RWPE2 (cell line): ENCODE results near the gene BRIP1.

ENCODE experiments used
- ATAC-seq: fragments of 200-7000 bp; cut with Tn5 transposase; 3 replicates; pipeline ENCODE4 v1.9.1; 2021; ENCODE audit warnings: low read depth
- DNase-seq: peaks from one replicate; pipeline ENCODE4 v3.0.0-alpha.2; 2020; ENCODE audit warnings: low spot score
- H3K27ac ChIP-seq: fragments of 450-650 bp; 2 replicates; pipeline ENCODE4 v1.5.1; 2017; ENCODE audit warnings: mild to moderate bottlenecking; ENCODE audit not compliant: poor library complexity, severe bottlenecking
- H3K27me3 ChIP-seq: fragments of 250-450 bp; sonication (Bioruptor Pico); 2 replicates; pipeline ENCODE4 v1.5.1; 2021; ENCODE audit warnings: mild to moderate bottlenecking, moderate library complexity; ENCODE audit not compliant: insufficient read depth, poor library complexity, severe bottlenecking
- H3K36me3 ChIP-seq: fragments of 250-450 bp; sonication (Bioruptor Pico); 2 replicates; pipeline ENCODE4 v1.5.1; 2020; ENCODE audit warnings: low read depth, mild to moderate bottlenecking, moderate library complexity
- H3K4me1 ChIP-seq: fragments of 250-450 bp; sonication (Bioruptor Pico); 2 replicates; pipeline ENCODE4 v1.5.1; 2021; ENCODE audit warnings: mild to moderate bottlenecking, moderate library complexity; ENCODE audit not compliant: insufficient read depth, poor library complexity, severe bottlenecking
- H3K4me3 ChIP-seq: fragments of 250-450 bp; sonication (Bioruptor Pico); 2 replicates; pipeline ENCODE4 v1.5.1; 2021; ENCODE audit warnings: mild to moderate bottlenecking, moderate library complexity; ENCODE audit not compliant: severe bottlenecking
- H3K9me3 ChIP-seq: fragments of 250-450 bp; sonication (Bioruptor Pico); 2 replicates; pipeline ENCODE4 v1.5.1; 2021; ENCODE audit warnings: mild to moderate bottlenecking, moderate library complexity; ENCODE audit not compliant: severe bottlenecking
- CTCF ChIP-seq: fragments of 450-650 bp; IDR thresholded peaks from one replicate; pipeline ENCODE4 v1.5.1; 2017; ENCODE audit warnings: mild to moderate bottlenecking, moderate library complexity; ENCODE audit not compliant: poor library complexity, severe bottlenecking

The BRIP1 gene

GRCh38 chr17:61875804-61876203 lies 12.5 kb upstream of the BRIP1 start:
- H3K4me3 ChIP-seq = no peak overlapping the region
- peaks cover 85% of the 10 kb centered on the region for H3K36me3 ChIP-seq
- TF ChIP-seq CTCF = no peak
- H3K4me1 ChIP-seq = no peaks in the 10 kb centered on the region
- no peak for ATAC-seq
- H3K27me3 ChIP-seq = no peaks in the 10 kb centered on the region
- no peak overlapping the region for H3K27ac ChIP-seq
- DNase-seq = no peak
- no peaks in the 10 kb centered on the region for H3K9me3 ChIP-seq

DNA sequence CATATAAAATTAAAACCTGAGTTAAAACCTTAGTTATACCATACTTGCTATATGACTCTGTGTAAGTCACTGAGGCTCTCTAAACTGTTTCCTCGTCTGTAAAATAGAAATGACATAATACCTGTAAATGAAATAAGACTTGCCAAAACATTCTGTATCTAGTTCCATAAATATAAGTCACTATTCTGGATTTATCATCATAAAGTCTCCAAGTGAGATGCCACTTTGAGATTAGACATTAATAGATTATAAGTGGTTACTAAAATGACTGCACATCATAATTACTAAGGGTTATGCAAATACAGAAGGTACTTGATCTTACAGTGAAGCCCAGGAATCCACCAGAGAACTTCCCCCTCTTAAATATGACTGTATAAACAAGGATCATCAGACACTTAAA lies 12.0 kb upstream of the BRIP1 start:
- ATAC-seq (no peak), DNase-seq (no peak)
- no peak for TF ChIP-seq CTCF
- no peaks in the 10 kb centered on the region for H3K9me3 ChIP-seq
- H3K27ac ChIP-seq = no peak overlapping the region
- H3K4me1 ChIP-seq = no peaks in the 10 kb centered on the region
- H3K4me3 ChIP-seq = no peak overlapping the region
- no peaks in the 10 kb centered on the region for H3K27me3 ChIP-seq
- H3K36me3 ChIP-seq = peaks cover 90% of the 10 kb centered on the region

DNA sequence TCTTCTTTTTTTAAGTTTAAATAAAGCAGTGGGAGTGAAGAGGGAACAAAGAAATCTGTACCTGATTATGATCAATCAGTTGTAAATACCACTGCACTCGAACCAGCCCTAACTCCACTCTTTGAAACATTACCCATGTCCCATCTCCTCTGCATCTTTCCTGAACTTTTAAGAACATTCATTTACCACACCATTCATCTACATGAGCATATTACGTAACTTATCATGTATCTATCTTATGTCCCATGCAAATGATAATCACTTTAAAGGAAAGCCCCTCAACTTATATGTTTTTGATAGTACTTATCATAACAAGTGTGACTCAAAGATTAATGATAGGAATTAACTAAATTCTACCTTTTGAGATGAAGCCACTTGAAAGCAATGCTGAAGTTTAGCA lies 10.7 kb upstream of the BRIP1 start:
- H3K36me3 ChIP-seq = peaks cover 93% of the 10 kb centered on the region
- ATAC-seq = no peak

GRCh38 chr17:61872099-61872498 lies 8.8 kb upstream of the BRIP1 start:
- H3K4me1 ChIP-seq = no peaks in the 10 kb centered on the region
- no peaks in the 10 kb centered on the region for H3K9me3 ChIP-seq
- no peak overlapping the region for H3K4me3 ChIP-seq
- TF ChIP-seq CTCF = no peak
- no peak for ATAC-seq
- H3K27ac ChIP-seq = no peak overlapping the region
- DNase-seq = no peak
- H3K36me3 ChIP-seq = peaks cover 97% of the 10 kb centered on the region
- no peaks in the 10 kb centered on the region for H3K27me3 ChIP-seq

More for the DNA sequence above, 10.7 kb upstream of the BRIP1 start:
- no peak for TF ChIP-seq CTCF
- Histone ChIP-seq H3K9me3 (no peaks in the 10 kb centered on the region), H3K4me3 (no peak overlapping the region), H3K4me1 (no peaks in the 10 kb centered on the region), H3K27me3 (no peaks in the 10 kb centered on the region), H3K27ac (no peak overlapping the region)
- no peak for DNase-seq

DNA sequence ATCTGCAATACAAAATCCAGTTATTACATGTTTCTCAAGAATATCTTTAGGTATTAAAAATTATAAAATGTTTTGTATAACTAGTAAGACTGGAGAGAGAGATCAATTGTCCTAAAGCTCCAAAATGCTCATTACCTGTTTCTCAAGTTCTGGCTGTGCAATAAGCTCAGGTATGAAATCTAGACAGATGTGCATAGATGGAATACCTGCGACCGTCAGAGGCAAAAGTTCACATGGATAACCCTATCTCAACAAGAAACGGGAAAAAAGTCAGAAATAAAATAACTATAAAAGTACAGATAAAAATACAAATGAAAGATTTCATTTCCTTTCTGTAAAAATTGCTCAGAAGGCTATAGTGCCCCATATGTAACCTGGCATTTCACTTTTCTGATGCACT lies 5.8 kb upstream of the BRIP1 start:
- peaks cover 72% of the 10 kb centered on the region for H3K36me3 ChIP-seq
- H3K27me3 ChIP-seq = no peaks in the 10 kb centered on the region
- ATAC-seq = no peak
- no peaks in the 10 kb centered on the region for H3K9me3 ChIP-seq
- no peak overlapping the region for H3K4me3 ChIP-seq
- no peak for DNase-seq
- no peak overlapping the region for H3K27ac ChIP-seq
- TF ChIP-seq CTCF = no peak
- peaks cover 4% of the 10 kb centered on the region for H3K4me1 ChIP-seq
